DND-41 (cell line): ENCODE measurements around the gene RASD2.

ENCODE experiments used
- ATAC-seq: fragments of 200-7000 bp; cut with Tn5 transposase; 3 replicates; pipeline ENCODE4 v1.9.1; 2021; ENCODE audit warnings: low read depth; ENCODE audit not compliant: insufficient read depth
- DNase-seq: peaks from one replicate; pipeline ENCODE4 v3.0.0-alpha.2; 2020
- H2AFZ ChIP-seq: 2 replicates; pipeline ENCODE4 v1.6.0; 2012; ENCODE audit warnings: low read depth, low read length
- H3K27ac ChIP-seq: 2 replicates; pipeline ENCODE4 v1.5.1; 2012; ENCODE audit warnings: low read length, inconsistent platforms
- H3K27me3 ChIP-seq: fragments of 200-600 bp; sonication (generic); 2 replicates; pipeline ENCODE4 v1.6.0; 2012; ENCODE audit warnings: low read length, mild to moderate bottlenecking, inconsistent platforms; ENCODE audit not compliant: insufficient read depth, poor library complexity
- H3K36me3 ChIP-seq: 2 replicates; pipeline ENCODE4 v1.5.1; 2012; ENCODE audit warnings: low read length, inconsistent platforms; ENCODE audit not compliant: insufficient read depth
- H3K4me1 ChIP-seq: 2 replicates; pipeline ENCODE4 v1.5.1; 2012; ENCODE audit warnings: mild to moderate bottlenecking, low read length; ENCODE audit not compliant: insufficient read depth
- H3K4me2 ChIP-seq: 2 replicates; pipeline ENCODE4 v1.6.0; 2012; ENCODE audit warnings: mild to moderate bottlenecking, moderate library complexity, low read length, inconsistent platforms; ENCODE audit not compliant: insufficient read depth
- H3K4me3 ChIP-seq, 2 experiments: fragments of 200-600 bp in 1 of 2; shearing (Covaris generic) in 1 of 2; 2 replicates each; pipeline ENCODE4 v1.5.1; 2012 to 2016; ENCODE audit warnings: inconsistent platforms in 2 of 2, low read length in 2 of 2, mild to moderate bottlenecking in 2 of 2, low read depth in 1 of 2, moderate library complexity in 1 of 2
- H3K79me2 ChIP-seq: 2 replicates; pipeline ENCODE4 v1.6.0; 2012; ENCODE audit warnings: low read length, inconsistent platforms; ENCODE audit not compliant: insufficient read depth
- H3K9ac ChIP-seq: 2 replicates; pipeline ENCODE4 v1.6.0; 2012; ENCODE audit warnings: low read depth, mild to moderate bottlenecking, inconsistent platforms, low read length, moderate library complexity
- H3K9me3 ChIP-seq: 2 replicates; pipeline ENCODE4 v1.5.1; 2012; ENCODE audit warnings: low read length, moderate library complexity, mild to moderate bottlenecking, inconsistent platforms; ENCODE audit not compliant: insufficient read depth, severe bottlenecking
- H4K20me1 ChIP-seq: 2 replicates; pipeline ENCODE4 v1.6.0; 2012; ENCODE audit warnings: low read length; ENCODE audit not compliant: insufficient read depth
- CTCF ChIP-seq: IDR thresholded peaks from 2 replicates; pipeline ENCODE4 v1.5.1; 2012; ENCODE audit warnings: borderline replicate concordance, low read length, moderate library complexity, mild to moderate bottlenecking; ENCODE audit not compliant: poor library complexity, severe bottlenecking; ENCODE audit errors: extremely low read depth
- EZH2 ChIP-seq: IDR thresholded peaks from 3 replicates; pipeline ENCODE4 v1.6.1; 2012; ENCODE audit warnings: borderline replicate concordance, low read depth, mild to moderate bottlenecking, moderate library complexity, low read length, inconsistent platforms; ENCODE audit not compliant: severe bottlenecking

The RASD2 gene

GRCh38 chr22:35582861-35583670, 42.4 kb downstream of the RASD2 start:
- DNase-seq, result peak; percentile 64
- no peaks in the 10 kb centered on the region for H3K4me1 ChIP-seq
- no peaks in the 10 kb centered on the region for H3K9me3 ChIP-seq
- no peaks in the 10 kb centered on the region for H3K36me3 ChIP-seq
- H3K27ac ChIP-seq, result no peak overlapping the region
- no peak overlapping the region for H3K9ac ChIP-seq
- H3K4me3 ChIP-seq, result no peak overlapping the region
- H3K79me2 ChIP-seq, result no peaks in the 10 kb centered on the region
- no peaks in the 10 kb centered on the region for H3K27me3 ChIP-seq
- peaks cover 5% of the 10 kb centered on the region; the same call in 1 of the 2 replicates for H4K20me1 ChIP-seq
- H3K4me2 ChIP-seq, result no peak overlapping the region
- ATAC-seq, result peak; percentile 93
- no peak overlapping the region for H2AFZ ChIP-seq
- TF ChIP-seq CTCF (peak; percentile 97), EZH2 (no peak)

GRCh38 chr22:35586771-35587170, 46.1 kb downstream of the RASD2 start:
- H3K27ac ChIP-seq, result no peak overlapping the region
- no peak for DNase-seq
- no peaks in the 10 kb centered on the region for H3K9me3 ChIP-seq
- no peak overlapping the region for H3K4me2 ChIP-seq
- no peak overlapping the region for H3K4me3 ChIP-seq
- no peaks in the 10 kb centered on the region for H3K4me1 ChIP-seq
- no peak overlapping the region for H3K9ac ChIP-seq
- no peak for ATAC-seq
- no peaks in the 10 kb centered on the region for H3K79me2 ChIP-seq
- no peak overlapping the region for H2AFZ ChIP-seq
- H4K20me1 ChIP-seq, result peaks cover 5% of the 10 kb centered on the region; the same call in 1 of the 2 replicates
- peaks cover 13% of the 10 kb centered on the region for H3K27me3 ChIP-seq
- no peaks in the 10 kb centered on the region for H3K36me3 ChIP-seq
- no peak for TF ChIP-seq CTCF
- TF ChIP-seq EZH2, result no peak

- H3K4me1 ChIP-seq, result no peaks in the 10 kb centered on the region
- no peaks in the 10 kb centered on the region for H3K9me3 ChIP-seq
- DNase-seq, result no peak
- no peak overlapping the region for H3K4me3 ChIP-seq
- no peak for TF ChIP-seq CTCF
- no peak for TF ChIP-seq EZH2
- peaks cover 5% of the 10 kb centered on the region; the same call in 1 of the 2 replicates for H4K20me1 ChIP-seq
- H2AFZ ChIP-seq, result no peak overlapping the region
- no peak overlapping the region for H3K27ac ChIP-seq
- H3K36me3 ChIP-seq, result no peaks in the 10 kb centered on the region
- no peak overlapping the region for H3K4me2 ChIP-seq
- H3K27me3 ChIP-seq, result peaks cover 13% of the 10 kb centered on the region
- no peaks in the 10 kb centered on the region for H3K79me2 ChIP-seq
- H3K9ac ChIP-seq, result no peak overlapping the region
- ATAC-seq, result no peak
Observed at GRCh38 chr22:35587447-35587870, 46.8 kb downstream of the RASD2 start.
